Measurements from ENCODE around the gene GALNT10. TPM values are rescaled to one million over a fixed set of nuclear protein-coding genes. Genes with fewer than 3 reads are reported as not detected.

GALNT10 gene
- polyA plus RNA-seq, 1 of the 3 experiments (the other 2 are of a cell fraction) = 56.3 TPM

- no peaks in the 10 kb centered on the region for H3F3A ChIP-seq (replicated peaks; ENCODE audit: insufficient read depth)
- H3K9me2 ChIP-seq = no peaks in the 10 kb centered on the region
- no peak overlapping the region; the same call in 1 of the 2 replicates for H2AFZ ChIP-seq (ENCODE audit: low read depth)
- peaks cover 99% of the 10 kb centered on the region for H3K79me2 ChIP-seq (ENCODE audit: insufficient read depth)
- H3K4me2 ChIP-seq = no peak overlapping the region
- 88% methylated on average over 4 of the region's 4 CpGs for WGBS (ENCODE audit: low lambda C conversion rate)
- POLR2A ChIA-PET = no interaction called here
- peaks cover 3% of the 10 kb centered on the region; the same call in 1 of the 2 replicates for H4K20me1 ChIP-seq (ENCODE audit: insufficient read depth)
- H3K9me3 ChIP-seq = no peaks in the 10 kb centered on the region
- DNase-seq = no peak
- CTCF ChIA-PET = interaction anchor here (1.0 kb wide), 1 partner anchor 39 kb away, joined by 3 read pairs; no protein-coding TSS in a partner anchor
- H3K27me3 ChIP-seq (ENCODE audit: insufficient read depth) = no peaks in the 10 kb centered on the region
- no peak overlapping the region for H3K9ac ChIP-seq
- no peaks in the 10 kb centered on the region for H3K4me1 ChIP-seq (ENCODE audit: control insufficient read depth in 1 of 2, insufficient read depth in 2 of 2, low read depth in 1 of 2, low read length in 1 of 2)
- H3K36me3 ChIP-seq (replicated peaks in 1 of 2; ENCODE audit: control insufficient read depth in 1 of 2, insufficient read depth in 2 of 2, low read length in 1 of 2) = peaks cover 11 to 30% of the 10 kb centered on the region in 2 experiments
- no peak overlapping the region for H3K4me3 ChIP-seq (ENCODE audit: low read depth in 2 of 2, low read length in 1 of 2)
- no peak for TF ChIP-seq EP300 (IDR thresholded peaks at IDR 0.05; ENCODE audit: borderline replicate concordance in 1 of 2, low read depth in 1 of 2, low read length in 1 of 2)
- TF ChIP-seq, protein P1, sequence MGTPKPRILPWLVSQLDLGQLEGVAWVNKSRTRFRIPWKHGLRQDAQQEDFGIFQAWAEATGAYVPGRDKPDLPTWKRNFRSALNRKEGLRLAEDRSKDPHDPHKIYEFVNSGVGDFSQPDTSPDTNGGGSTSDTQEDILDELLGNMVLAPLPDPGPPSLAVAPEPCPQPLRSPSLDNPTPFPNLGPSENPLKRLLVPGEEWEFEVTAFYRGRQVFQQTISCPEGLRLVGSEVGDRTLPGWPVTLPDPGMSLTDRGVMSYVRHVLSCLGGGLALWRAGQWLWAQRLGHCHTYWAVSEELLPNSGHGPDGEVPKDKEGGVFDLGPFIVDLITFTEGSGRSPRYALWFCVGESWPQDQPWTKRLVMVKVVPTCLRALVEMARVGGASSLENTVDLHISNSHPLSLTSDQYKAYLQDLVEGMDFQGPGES (IDR thresholded peaks at IDR 0.05; ENCODE audit: low read depth, low read length) = no peak
- no peak overlapping the region for H3K27ac ChIP-seq (ENCODE audit: low read depth in 2 of 2, low read length in 1 of 2)
These were observed 38.2 kb downstream of the GALNT10 start for GRCh38 chr5:154228696-154229095.

- no peak for DNase-seq
- ChIA-PET CTCF (interaction anchor here (0.6 to 1.3 kb wide), 2 partner anchors 109 to 158 kb away, joined by 3 to 4 read pairs; no protein-coding TSS in a partner anchor), POLR2A (no interaction called here)
- Histone ChIP-seq H3F3A (replicated peaks; ENCODE audit: insufficient read depth) (no peaks in the 10 kb centered on the region), H3K79me2 (ENCODE audit: insufficient read depth) (peaks cover 98% of the 10 kb centered on the region), H3K4me2 (no peak overlapping the region), H2AFZ (ENCODE audit: low read depth) (no peak overlapping the region), H3K9me2 (no peaks in the 10 kb centered on the region), H3K4me3 (ENCODE audit: low read depth in 2 of 2, low read length in 1 of 2) (no peak overlapping the region), H4K20me1 (ENCODE audit: insufficient read depth) (peaks cover 15% of the 10 kb centered on the region; the same call in 1 of the 2 replicates), H3K9me3 (no peaks in the 10 kb centered on the region), H3K27me3 (ENCODE audit: insufficient read depth) (no peaks in the 10 kb centered on the region), H3K9ac (no peak overlapping the region), H3K36me3 (replicated peaks in 1 of 2; ENCODE audit: control insufficient read depth in 1 of 2, insufficient read depth in 2 of 2, low read length in 1 of 2) (peaks cover 11 to 29% of the 10 kb centered on the region in 2 experiments), H3K4me1 (ENCODE audit: control insufficient read depth in 1 of 2, insufficient read depth in 2 of 2, low read depth in 1 of 2, low read length in 1 of 2) (no peaks in the 10 kb centered on the region), H3K27ac (ENCODE audit: low read depth in 2 of 2, low read length in 1 of 2) (no peak overlapping the region)
- TF ChIP-seq, protein P2, sequence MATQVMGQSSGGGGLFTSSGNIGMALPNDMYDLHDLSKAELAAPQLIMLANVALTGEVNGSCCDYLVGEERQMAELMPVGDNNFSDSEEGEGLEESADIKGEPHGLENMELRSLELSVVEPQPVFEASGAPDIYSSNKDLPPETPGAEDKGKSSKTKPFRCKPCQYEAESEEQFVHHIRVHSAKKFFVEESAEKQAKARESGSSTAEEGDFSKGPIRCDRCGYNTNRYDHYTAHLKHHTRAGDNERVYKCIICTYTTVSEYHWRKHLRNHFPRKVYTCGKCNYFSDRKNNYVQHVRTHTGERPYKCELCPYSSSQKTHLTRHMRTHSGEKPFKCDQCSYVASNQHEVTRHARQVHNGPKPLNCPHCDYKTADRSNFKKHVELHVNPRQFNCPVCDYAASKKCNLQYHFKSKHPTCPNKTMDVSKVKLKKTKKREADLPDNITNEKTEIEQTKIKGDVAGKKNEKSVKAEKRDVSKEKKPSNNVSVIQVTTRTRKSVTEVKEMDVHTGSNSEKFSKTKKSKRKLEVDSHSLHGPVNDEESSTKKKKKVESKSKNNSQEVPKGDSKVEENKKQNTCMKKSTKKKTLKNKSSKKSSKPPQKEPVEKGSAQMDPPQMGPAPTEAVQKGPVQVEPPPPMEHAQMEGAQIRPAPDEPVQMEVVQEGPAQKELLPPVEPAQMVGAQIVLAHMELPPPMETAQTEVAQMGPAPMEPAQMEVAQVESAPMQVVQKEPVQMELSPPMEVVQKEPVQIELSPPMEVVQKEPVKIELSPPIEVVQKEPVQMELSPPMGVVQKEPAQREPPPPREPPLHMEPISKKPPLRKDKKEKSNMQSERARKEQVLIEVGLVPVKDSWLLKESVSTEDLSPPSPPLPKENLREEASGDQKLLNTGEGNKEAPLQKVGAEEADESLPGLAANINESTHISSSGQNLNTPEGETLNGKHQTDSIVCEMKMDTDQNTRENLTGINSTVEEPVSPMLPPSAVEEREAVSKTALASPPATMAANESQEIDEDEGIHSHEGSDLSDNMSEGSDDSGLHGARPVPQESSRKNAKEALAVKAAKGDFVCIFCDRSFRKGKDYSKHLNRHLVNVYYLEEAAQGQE (IDR thresholded peaks at IDR 0.05; ENCODE audit: low read depth, low read length) = no peak
- TF ChIP-seq JUND (IDR thresholded peaks at IDR 0.05) = no peak
- TF ChIP-seq GATA2 (CRISPR knock-in tag; IDR thresholded peaks at IDR 0.05) = no peak
- TF ChIP-seq SMC3 (IDR thresholded peaks at IDR 0.05; ENCODE audit: low read depth, low read length) = no peak
- no peak for TF ChIP-seq RCOR1 (IDR thresholded peaks at IDR 0.05; ENCODE audit: low read length)
- no peak for TF ChIP-seq TAF1 (IDR thresholded peaks at IDR 0.05; ENCODE audit: borderline replicate concordance, low read depth, low read length)
- no peak for TF ChIP-seq YY1 (IDR thresholded peaks at IDR 0.05; ENCODE audit: low read depth)
- TF ChIP-seq ELF1 (IDR thresholded peaks at IDR 0.05) = no peak
- no peak for TF ChIP-seq RFX5 (IDR thresholded peaks at IDR 0.05; ENCODE audit: low read length)
- no peak for TF ChIP-seq MEF2A (IDR thresholded peaks at IDR 0.05; ENCODE audit: borderline replicate concordance, low read depth)
These were observed 40.0 kb downstream of the GALNT10 start for GRCh38 chr5:154230526-154230925.
